OCI-LY1 (cell line): ENCODE measurements around the gene FAM24B.
"Not testable (repeated sequence)": the region's sequence is repeated elsewhere in the genome, so short reads cannot be mapped to it uniquely, and the experiment has no call there.

Experiments
- H2AFZ ChIP-seq: fragments of 200-600 bp; sonication (generic), shearing (Covaris generic); 2 replicates; pipeline ENCODE4 v1.6.0; 2014; ENCODE audit warnings: antibody characterized with exemption, mild to moderate bottlenecking, low read length
- H3F3A ChIP-seq: fragments of 200-600 bp; sonication (generic), shearing (Covaris generic); 2 replicates; pipeline ENCODE4 v1.6.0; 2014; ENCODE audit warnings: mild to moderate bottlenecking, antibody characterized with exemption, low read length, moderate library complexity; ENCODE audit not compliant: insufficient read depth
- H3K27ac ChIP-seq: fragments of 200-600 bp; sonication (generic); 2 replicates; pipeline ENCODE4 v1.5.1; 2014; ENCODE audit warnings: low read length, mixed run types, mild to moderate bottlenecking, low read depth; ENCODE audit not compliant: poor library complexity, severe bottlenecking
- H3K27me3 ChIP-seq: fragments of 200-600 bp; sonication (generic); 2 replicates; pipeline ENCODE4 v1.6.0; 2014; ENCODE audit warnings: antibody characterized with exemption, mild to moderate bottlenecking, low read length, moderate library complexity; ENCODE audit not compliant: insufficient read depth
- H3K36me3 ChIP-seq: fragments of 200-600 bp; sonication (generic); 2 replicates; pipeline ENCODE4 v1.6.1; 2014; ENCODE audit warnings: mild to moderate bottlenecking, antibody characterized with exemption, low read length, moderate library complexity, mixed read lengths; ENCODE audit not compliant: insufficient read depth
- H3K4me1 ChIP-seq: fragments of 200-600 bp; sonication (generic); 2 replicates; pipeline ENCODE4 v1.5.1; 2014; ENCODE audit warnings: mild to moderate bottlenecking, low read length, moderate library complexity; ENCODE audit not compliant: insufficient read depth, severe bottlenecking
- H3K4me2 ChIP-seq: fragments of 200-600 bp; sonication (generic), shearing (Covaris generic); 2 replicates; pipeline ENCODE4 v1.6.1; 2014; ENCODE audit warnings: low read length
- H3K4me3 ChIP-seq: fragments of 200-600 bp; sonication (generic); 2 replicates; pipeline ENCODE4 v1.5.1; 2014; ENCODE audit warnings: low read length, low read depth, mild to moderate bottlenecking, mixed read lengths; ENCODE audit not compliant: poor library complexity, severe bottlenecking
- H3K79me2 ChIP-seq: fragments of 200-600 bp; shearing (Covaris generic); 2 replicates; pipeline ENCODE4 v1.6.1; 2016; ENCODE audit warnings: mixed run types, low read length, mixed read lengths; ENCODE audit not compliant: insufficient read depth
- H3K9ac ChIP-seq: fragments of 200-600 bp; sonication (generic), shearing (Covaris generic); 2 replicates; pipeline ENCODE4 v1.6.1; 2014; ENCODE audit warnings: mild to moderate bottlenecking, low read length, mixed read lengths
- H3K9me2 ChIP-seq: fragments of 200-600 bp; sonication (generic), shearing (Covaris generic); 2 replicates; pipeline ENCODE4 v1.6.1; 2014; ENCODE audit warnings: low read depth, mild to moderate bottlenecking, low read length, mixed read lengths
- H3K9me3 ChIP-seq: fragments of 200-600 bp; shearing (Covaris generic); 2 replicates; pipeline ENCODE4 v1.6.1; 2014; ENCODE audit warnings: low read length, mixed read lengths
- H4K20me1 ChIP-seq: fragments of 200-600 bp; sonication (generic), shearing (Covaris generic); 2 replicates; pipeline ENCODE4 v1.6.0; 2016; ENCODE audit warnings: mild to moderate bottlenecking, low read length; ENCODE audit not compliant: insufficient read depth
- CTCF ChIP-seq: fragments of 200-600 bp; sonication (generic), shearing (Covaris generic); IDR thresholded peaks from 2 replicates; pipeline ENCODE4 v1.5.1; 2017; ENCODE audit warnings: mild to moderate bottlenecking, antibody characterized with exemption, low read length, moderate library complexity, mixed read lengths
- EZH2 ChIP-seq: fragments of 200-600 bp; sonication (generic), shearing (Covaris generic); IDR thresholded peaks from 2 replicates; pipeline ENCODE4 v1.8.0; 2017; ENCODE audit warnings: borderline replicate concordance, mixed run types, mild to moderate bottlenecking, antibody characterized with exemption, low read length, moderate library complexity, mixed read lengths

The FAM24B gene

GRCh38 chr10:122876467-122876855 is 2.9 kb downstream of the FAM24B start:
- H3F3A ChIP-seq, result no peaks in the 10 kb centered on the region
- no peak overlapping the region for H3K4me3 ChIP-seq
- H3K9me2 ChIP-seq, result no peaks in the 10 kb centered on the region
- peaks cover 39% of the 10 kb centered on the region for H3K79me2 ChIP-seq
- no peak overlapping the region for H3K4me2 ChIP-seq
- no peak overlapping the region for H3K27ac ChIP-seq
- H3K9me3 ChIP-seq, result no peaks in the 10 kb centered on the region
- peaks cover 26% of the 10 kb centered on the region for H3K36me3 ChIP-seq
- H2AFZ ChIP-seq, result no peak overlapping the region
- peaks cover 19% of the 10 kb centered on the region for H3K4me1 ChIP-seq
- H3K27me3 ChIP-seq, result no peaks in the 10 kb centered on the region
- TF ChIP-seq EZH2 (no peak), CTCF (no peak)
- H4K20me1 ChIP-seq, result no peaks in the 10 kb centered on the region
- H3K9ac ChIP-seq, result no peak overlapping the region

GRCh38 chr10:122875843-122876466 is 3.4 kb downstream of the FAM24B start:
- Histone ChIP-seq H3K79me2 (peaks cover 39% of the 10 kb centered on the region), H3K9me3 (no peaks in the 10 kb centered on the region), H3K9ac (no peak overlapping the region), H3K4me2 (no peak overlapping the region), H3F3A (no peaks in the 10 kb centered on the region), H3K27ac (no peak overlapping the region), H2AFZ (no peak overlapping the region), H4K20me1 (no peaks in the 10 kb centered on the region), H3K9me2 (no peaks in the 10 kb centered on the region), H3K4me3 (no peak overlapping the region), H3K4me1 (peaks cover 19% of the 10 kb centered on the region), H3K36me3 (peaks cover 26% of the 10 kb centered on the region), H3K27me3 (no peaks in the 10 kb centered on the region)
- TF ChIP-seq CTCF (no peak), EZH2 (no peak)

- H3K9ac ChIP-seq, H3F3A ChIP-seq, H2AFZ ChIP-seq, H3K27ac ChIP-seq, H3K4me2 ChIP-seq, H4K20me1 ChIP-seq, H3K4me3 ChIP-seq, H3K27me3 ChIP-seq, H3K9me2 ChIP-seq, H3K9me3 ChIP-seq, H3K4me1 ChIP-seq: not testable (repeated sequence)
- H3K36me3 ChIP-seq, result peaks cover 17% of the 10 kb centered on the region
- peaks cover 21% of the 10 kb centered on the region for H3K79me2 ChIP-seq
Measured at GRCh38 chr10:122871947-122872346, 7.4 kb downstream of the FAM24B start.

GRCh38 chr10:122868768-122869167 is 10.6 kb downstream of the FAM24B start:
- H3K4me3 ChIP-seq, H3K9me2 ChIP-seq, H3K27me3 ChIP-seq, H2AFZ ChIP-seq, H3K9ac ChIP-seq, H3K9me3 ChIP-seq, H3F3A ChIP-seq, H3K4me2 ChIP-seq, H3K27ac ChIP-seq, H3K36me3 ChIP-seq, H4K20me1 ChIP-seq, H3K4me1 ChIP-seq: not testable (repeated sequence)
- peaks cover 13% of the 10 kb centered on the region; the same call in 1 of the 2 replicates for H3K79me2 ChIP-seq

- not testable (repeated sequence) for H4K20me1 ChIP-seq, H3K4me1 ChIP-seq, H3K27ac ChIP-seq, H3K27me3 ChIP-seq, H2AFZ ChIP-seq, H3K9me3 ChIP-seq, H3K36me3 ChIP-seq, H3F3A ChIP-seq, H3K9ac ChIP-seq, H3K4me3 ChIP-seq, H3K4me2 ChIP-seq, H3K9me2 ChIP-seq
- peaks cover 13% of the 10 kb centered on the region; the same call in 1 of the 2 replicates for H3K79me2 ChIP-seq
Measured at GRCh38 chr10:122866757-122867482, 12.5 kb downstream of the FAM24B start.
